Superior temporal gyrus (tissue), 1 donor: Measurements from ENCODE around the gene WASF2.
A peak's percentile ranks its signal among the peaks of the same experiment; 100 is the strongest.

Source experiments
- DNase-seq: peaks from one replicate; pipeline ENCODE4 v3.0.0-alpha.2; 2016; ENCODE audit errors: extremely low spot score

The WASF2 gene

GRCh38 chr1:27377760-27378495, 112.0 kb downstream of the WASF2 start:
- no peak for DNase-seq

- no peak for DNase-seq
Observed at GRCh38 chr1:27374362-27375086, 115.4 kb downstream of the WASF2 start, which contains the start of gene FCN3. Gene FCN3 (minus strand): TSS chr1:27374824. CDS start chr1:27374818, 6 bp downstream.

- no peak for DNase-seq
Observed at GRCh38 chr1:27372808-27373690, 116.9 kb downstream of the WASF2 start.

- no peak for DNase-seq
Observed at GRCh38 chr1:27372022-27372807, 117.8 kb downstream of the WASF2 start.

- peak; percentile 17 for DNase-seq
Observed at GRCh38 chr1:27368869-27369582, 120.9 kb downstream of the WASF2 start.

GRCh38 chr1:27367160-27367650, 122.8 kb downstream of the WASF2 start:
- DNase-seq: no peak

GRCh38 chr1:27366411-27367159, 123.4 kb downstream of the WASF2 start, which contains the start of gene MAP3K6:
Gene MAP3K6 (minus strand): TSS chr1:27366961. CDS start chr1:27366597, 364 bp downstream.
- DNase-seq: peak; percentile 39

GRCh38 chr1:27366113-27366410, 123.9 kb downstream of the WASF2 start:
- DNase-seq: peak; percentile 22

- peak; percentile 75 for DNase-seq
Observed at GRCh38 chr1:27365372-27366112, 124.4 kb downstream of the WASF2 start.

- DNase-seq: no peak
Observed at GRCh38 chr1:27364696-27365371, 125.1 kb downstream of the WASF2 start.

- no peak for DNase-seq
Observed at GRCh38 chr1:27363766-27364695, 125.9 kb downstream of the WASF2 start.

- DNase-seq: no peak
Observed at GRCh38 chr1:27361553-27361952, 128.4 kb downstream of the WASF2 start.

GRCh38 chr1:27361044-27361402, 128.9 kb downstream of the WASF2 start:
- no peak for DNase-seq

- no peak for DNase-seq
Observed at GRCh38 chr1:27360159-27361043, 129.6 kb downstream of the WASF2 start.

- no peak for DNase-seq
Observed at GRCh38 chr1:27359822-27360158, 130.2 kb downstream of the WASF2 start.

GRCh38 chr1:27358928-27359313, 131.0 kb downstream of the WASF2 start:
- DNase-seq: no peak
